ENCODE results near the gene CPA5. TPM values are rescaled to one million over a fixed set of nuclear protein-coding genes. Genes with fewer than 3 reads are reported as not detected.

The CPA5 gene
- total RNA-seq, 2 experiments from 2014 or later: not detected

DNA sequence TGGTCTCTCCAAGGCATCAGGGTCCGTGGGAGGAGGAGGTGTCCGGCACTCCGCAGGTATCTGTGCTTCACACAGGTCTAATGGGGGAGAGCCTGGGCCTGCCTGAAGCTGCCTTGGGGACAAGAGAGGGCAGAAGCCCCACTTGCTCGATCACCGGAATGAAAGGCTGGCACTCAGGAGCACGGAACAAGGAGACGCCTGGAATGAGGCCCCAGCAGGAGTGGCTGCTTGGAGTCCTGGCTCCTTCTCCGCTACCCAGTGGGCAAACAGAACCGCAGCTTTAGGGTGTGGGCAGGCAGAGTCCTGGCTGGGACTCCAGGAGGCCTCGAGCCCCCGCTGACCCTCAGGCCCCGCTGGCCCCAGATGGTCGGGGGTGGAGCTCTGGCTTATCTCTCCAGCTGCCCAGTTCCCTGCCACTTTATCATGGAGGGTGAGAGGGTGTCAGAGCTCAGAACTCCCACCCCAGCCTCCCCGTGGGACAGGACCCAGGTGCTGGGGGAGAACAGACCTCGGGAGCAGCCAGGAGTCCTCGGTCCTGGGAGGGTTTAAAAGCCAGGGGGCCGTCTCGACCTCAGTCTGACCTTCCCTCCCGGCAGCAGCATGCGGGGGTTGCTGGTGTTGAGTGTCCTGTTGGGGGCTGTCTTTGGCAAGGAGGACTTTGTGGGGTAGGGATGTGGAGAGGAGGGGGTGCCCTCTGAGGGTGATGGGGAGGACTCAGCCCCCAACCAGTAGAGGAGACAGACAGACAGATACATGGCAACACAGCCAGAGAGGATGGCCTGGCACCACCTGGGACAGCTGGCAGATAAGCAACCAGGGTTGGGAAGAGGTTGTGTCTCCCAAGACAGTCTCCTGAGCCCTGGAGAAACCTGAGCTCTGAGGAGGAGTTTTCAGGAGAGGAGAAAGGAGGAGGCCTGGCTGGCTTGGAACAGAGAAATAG, 35.6 kb downstream of the CPA5 start, which contains the start of gene CPA1:
Gene CPA1, plus strand, starts transcription at position 574 of the 940 bp plus-strand sequence. Its CDS starts 27 bp downstream, at position 601.
- Histone ChIP-seq H2AFZ (ENCODE audit: low read length) (no peak within 1 kb of the TSS), H3K4me1 (ENCODE audit: insufficient read depth, low read length, poor library complexity, severe bottlenecking) (no peaks in the 10 kb centered on the region), H3K36me3 (ENCODE audit: insufficient read depth, low read length) (no peaks in the 10 kb centered on the region), H3K9me2 (ENCODE audit: insufficient read depth, low read length) (no peaks in the 10 kb centered on the region), H3K4me2 (ENCODE audit: low read length) (no peak within 1 kb of the TSS), H3K9me3 (ENCODE audit: low read length) (peaks cover 4% of the 10 kb centered on the region; the same call in 1 of the 2 replicates), H4K20me1 (ENCODE audit: insufficient read depth, low read length) (no peaks in the 10 kb centered on the region), H3K79me2 (ENCODE audit: insufficient read depth, low read depth, low read length) (no peaks in the 10 kb centered on the region), H3K4me3 (ENCODE audit: low read depth, low read length, poor library complexity, severe bottlenecking) (no peak within 1 kb of the TSS), H3K27ac (ENCODE audit: low read depth, low read length, poor library complexity, severe bottlenecking) (no peak within 1 kb of the TSS)
- ChIA-PET POLR2A (no interaction called here), CTCF (ENCODE audit: unreplicated experiment) (no interaction called here)
- intact Hi-C loops (cut with micrococcal nuclease; ENCODE audit: unreplicated experiment): no loop called here
- no peak for DNase-seq (ENCODE audit: low spot score)
- TF ChIP-seq EZH2phosphoT487 (IDR thresholded peaks at IDR 0.05; ENCODE audit: borderline replicate concordance, low read depth, low read length): no peak
- TF ChIP-seq, protein P1, sequence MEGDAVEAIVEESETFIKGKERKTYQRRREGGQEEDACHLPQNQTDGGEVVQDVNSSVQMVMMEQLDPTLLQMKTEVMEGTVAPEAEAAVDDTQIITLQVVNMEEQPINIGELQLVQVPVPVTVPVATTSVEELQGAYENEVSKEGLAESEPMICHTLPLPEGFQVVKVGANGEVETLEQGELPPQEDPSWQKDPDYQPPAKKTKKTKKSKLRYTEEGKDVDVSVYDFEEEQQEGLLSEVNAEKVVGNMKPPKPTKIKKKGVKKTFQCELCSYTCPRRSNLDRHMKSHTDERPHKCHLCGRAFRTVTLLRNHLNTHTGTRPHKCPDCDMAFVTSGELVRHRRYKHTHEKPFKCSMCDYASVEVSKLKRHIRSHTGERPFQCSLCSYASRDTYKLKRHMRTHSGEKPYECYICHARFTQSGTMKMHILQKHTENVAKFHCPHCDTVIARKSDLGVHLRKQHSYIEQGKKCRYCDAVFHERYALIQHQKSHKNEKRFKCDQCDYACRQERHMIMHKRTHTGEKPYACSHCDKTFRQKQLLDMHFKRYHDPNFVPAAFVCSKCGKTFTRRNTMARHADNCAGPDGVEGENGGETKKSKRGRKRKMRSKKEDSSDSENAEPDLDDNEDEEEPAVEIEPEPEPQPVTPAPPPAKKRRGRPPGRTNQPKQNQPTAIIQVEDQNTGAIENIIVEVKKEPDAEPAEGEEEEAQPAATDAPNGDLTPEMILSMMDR (conservative IDR thresholded peaks at IDR 0.05; ENCODE audit: low read length): no peak
- BruUV-seq (replicated peaks): no TSS peak

DNA sequence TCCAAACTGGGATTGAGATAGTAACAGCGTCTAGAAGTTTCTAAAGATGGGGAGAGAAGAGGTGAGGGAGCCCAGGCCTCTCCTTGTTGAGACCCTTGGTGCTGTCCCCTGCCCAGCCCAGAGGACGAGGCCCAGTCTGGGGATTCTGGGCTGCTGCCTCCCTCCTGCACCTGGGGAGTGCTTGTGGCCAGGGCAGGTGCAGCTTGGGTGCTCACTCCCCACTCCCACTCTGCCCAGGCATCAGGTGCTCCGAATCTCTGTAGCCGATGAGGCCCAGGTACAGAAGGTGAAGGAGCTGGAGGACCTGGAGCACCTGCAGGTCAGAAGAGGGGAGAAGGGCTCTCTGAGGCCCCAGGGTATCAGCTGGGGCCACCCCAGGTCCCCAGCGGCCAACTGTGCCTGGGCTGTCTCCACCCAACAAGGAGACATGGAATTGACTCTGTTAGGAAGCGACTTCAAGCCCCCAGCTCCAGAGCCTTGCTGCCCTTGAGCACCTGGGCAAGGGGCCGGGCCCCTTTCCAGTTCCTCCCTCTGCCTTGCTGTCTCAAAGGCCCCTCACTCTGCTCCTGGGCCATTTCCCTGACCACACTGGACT, 36.3 kb downstream of the CPA5 start:
- H4K20me1 ChIP-seq (ENCODE audit: insufficient read depth, low read length): no peaks in the 10 kb centered on the region
- no peak for TF ChIP-seq EZH2phosphoT487 (IDR thresholded peaks at IDR 0.05; ENCODE audit: borderline replicate concordance, low read depth, low read length)
- TF ChIP-seq, protein P1 (conservative IDR thresholded peaks at IDR 0.05; ENCODE audit: low read length): no peak
- H3K4me2 ChIP-seq (ENCODE audit: low read length): no peak overlapping the region
- no TSS peak for BruUV-seq (replicated peaks)
- H3K9me3 ChIP-seq (ENCODE audit: low read length): peaks cover 4% of the 10 kb centered on the region; the same call in 1 of the 2 replicates
- no peaks in the 10 kb centered on the region for H3K4me1 ChIP-seq (ENCODE audit: insufficient read depth, low read length, poor library complexity, severe bottlenecking)
- CTCF ChIA-PET (ENCODE audit: unreplicated experiment): no interaction called here
- no peaks in the 10 kb centered on the region for H3K9me2 ChIP-seq (ENCODE audit: insufficient read depth, low read length)
- H3K27ac ChIP-seq (ENCODE audit: low read depth, low read length, poor library complexity, severe bottlenecking): no peak overlapping the region
- H2AFZ ChIP-seq (ENCODE audit: low read length): no peak overlapping the region
- H3K36me3 ChIP-seq (ENCODE audit: insufficient read depth, low read length): no peaks in the 10 kb centered on the region
- no peak overlapping the region for H3K4me3 ChIP-seq (ENCODE audit: low read depth, low read length, poor library complexity, severe bottlenecking)
- intact Hi-C loops (cut with micrococcal nuclease; ENCODE audit: unreplicated experiment): no loop called here
- no peaks in the 10 kb centered on the region for H3K79me2 ChIP-seq (ENCODE audit: insufficient read depth, low read depth, low read length)
- DNase-seq (ENCODE audit: low spot score): no peak
- POLR2A ChIA-PET: no interaction called here

Measured in OCI-LY7 (cell line).